IPS-20b (cell line): Measurements from ENCODE around the gene COX7B.

Experiments
- H3K27ac ChIP-seq: one replicate; pipeline ENCODE4 v1.5.1; 2013; ENCODE audit warnings: low read length
- H3K27me3 ChIP-seq: 2 replicates; pipeline ENCODE4 v1.6.1; 2013; ENCODE audit warnings: mild to moderate bottlenecking, low read length, inconsistent platforms; ENCODE audit not compliant: insufficient read depth
- H3K36me3 ChIP-seq: 2 replicates; pipeline ENCODE4 v1.6.1; 2013; ENCODE audit warnings: low read depth, mild to moderate bottlenecking, inconsistent platforms, low read length, moderate library complexity; ENCODE audit not compliant: insufficient read depth
- H3K4me1 ChIP-seq: 2 replicates; pipeline ENCODE4 v1.6.1; 2013; ENCODE audit warnings: mild to moderate bottlenecking, control low read depth, inconsistent platforms, low read length, moderate library complexity; ENCODE audit not compliant: insufficient read depth
- H3K4me3 ChIP-seq: 2 replicates; pipeline ENCODE4 v1.5.1; 2013; ENCODE audit warnings: mild to moderate bottlenecking, low read length, inconsistent platforms
- H3K9ac ChIP-seq: 2 replicates; pipeline ENCODE4 v1.6.1; 2013; ENCODE audit warnings: low read depth, mild to moderate bottlenecking, inconsistent platforms, low read length, moderate library complexity
- H3K9me3 ChIP-seq: 2 replicates; pipeline ENCODE4 v1.6.1; 2013; ENCODE audit warnings: mild to moderate bottlenecking, low read depth, low read length, inconsistent platforms; ENCODE audit not compliant: insufficient read depth

The COX7B gene

GRCh38 chrX:77946571-77946970, 47.3 kb downstream of the COX7B start:
- no peak overlapping the region for H3K4me3 ChIP-seq
- no peak overlapping the region for H3K27ac ChIP-seq
- H3K4me1 ChIP-seq = no peaks in the 10 kb centered on the region
- no peak overlapping the region for H3K9ac ChIP-seq
- H3K36me3 ChIP-seq = no peaks in the 10 kb centered on the region
- H3K27me3 ChIP-seq = no peaks in the 10 kb centered on the region
- H3K9me3 ChIP-seq = no peaks in the 10 kb centered on the region

GRCh38 chrX:77949840-77950239, 50.6 kb downstream of the COX7B start:
- H3K27ac ChIP-seq = no peak overlapping the region
- no peak overlapping the region for H3K4me3 ChIP-seq

GRCh38 chrX:77952173-77952572, 52.9 kb downstream of the COX7B start:
- H3K9ac ChIP-seq = no peak overlapping the region
- no peaks in the 10 kb centered on the region for H3K4me1 ChIP-seq
- no peaks in the 10 kb centered on the region for H3K9me3 ChIP-seq
- H3K27me3 ChIP-seq = no peaks in the 10 kb centered on the region
- H3K27ac ChIP-seq = no peak overlapping the region
- H3K4me3 ChIP-seq = no peak overlapping the region
- H3K36me3 ChIP-seq = no peaks in the 10 kb centered on the region

More at GRCh38 chrX:77949840-77950239, 50.6 kb downstream of the COX7B start:
- H3K36me3 ChIP-seq = no peaks in the 10 kb centered on the region
- H3K9me3 ChIP-seq = no peaks in the 10 kb centered on the region
- H3K4me1 ChIP-seq = no peaks in the 10 kb centered on the region
- no peak overlapping the region for H3K9ac ChIP-seq
- no peaks in the 10 kb centered on the region for H3K27me3 ChIP-seq

GRCh38 chrX:77953302-77953701, 54.0 kb downstream of the COX7B start:
- Histone ChIP-seq H3K4me3 (no peak overlapping the region), H3K4me1 (no peaks in the 10 kb centered on the region), H3K27me3 (no peaks in the 10 kb centered on the region), H3K9me3 (no peaks in the 10 kb centered on the region), H3K36me3 (no peaks in the 10 kb centered on the region), H3K9ac (no peak overlapping the region), H3K27ac (no peak overlapping the region)

GRCh38 chrX:77953708-77954107, 54.4 kb downstream of the COX7B start:
- no peak overlapping the region for H3K4me3 ChIP-seq
- H3K27ac ChIP-seq = no peak overlapping the region
- H3K27me3 ChIP-seq = no peaks in the 10 kb centered on the region

More at GRCh38 chrX:77953708-77954107, 54.4 kb downstream of the COX7B start:
- no peaks in the 10 kb centered on the region for H3K36me3 ChIP-seq
- no peaks in the 10 kb centered on the region for H3K4me1 ChIP-seq
- H3K9me3 ChIP-seq = no peaks in the 10 kb centered on the region
- H3K9ac ChIP-seq = no peak overlapping the region
